GM12892 (cell line): ENCODE results near the gene PPP1R3F.

Experiments
- DNase-seq: peaks from one replicate; pipeline ENCODE4 v3.0.0; 2011; ENCODE audit not compliant: insufficient read length
- FAIRE-seq: peaks from 2 replicates; lab custom pipeline; 2011; peaks lifted over from hg19 to GRCh38; lab: Jason Lieb, UNC
- POLR2A ChIP-seq: IDR thresholded peaks from 2 replicates; pipeline ENCODE4 v1.6.1; 2011; ENCODE audit warnings: low read depth, low read length, control low read depth
- POLR2AphosphoS5 ChIP-seq: IDR thresholded peaks from 2 replicates; pipeline ENCODE4 v1.6.1; 2011; ENCODE audit warnings: low read depth, low read length, control low read depth
- TAF1 ChIP-seq: IDR thresholded peaks from 2 replicates; pipeline ENCODE4 v1.6.1; 2011; ENCODE audit warnings: low read depth, mild to moderate bottlenecking, control low read depth, low read length, borderline replicate concordance

The PPP1R3F gene

GRCh38 chrX:49266523-49267445 is 2.8 kb upstream of the PPP1R3F start:
- TF ChIP-seq POLR2A (no peak), POLR2AphosphoS5 (no peak), TAF1 (no peak)
- FAIRE-seq (peak; percentile 27), DNase-seq (no peak)

- FAIRE-seq (no peak), DNase-seq (no peak)
- TF ChIP-seq TAF1 = no peak
- TF ChIP-seq POLR2A = no peak
- TF ChIP-seq POLR2AphosphoS5 = no peak
Observed at GRCh38 chrX:49268702-49269009, 937 bp upstream of the PPP1R3F start.

- TF ChIP-seq POLR2A (peak; percentile 80), TAF1 (peak; percentile 68; the same call in 1 of the 2 replicates), POLR2AphosphoS5 (peak; percentile 83)
- DNase-seq = peak; percentile 80
- peak; percentile 97 for FAIRE-seq
Observed at GRCh38 chrX:49269010-49269766, 405 bp upstream of the PPP1R3F start.

- FAIRE-seq (no peak), DNase-seq (no peak)
- TF ChIP-seq TAF1 (no peak), POLR2A (no peak), POLR2AphosphoS5 (no peak)
Observed at GRCh38 chrX:49270249-49270921, 792 bp downstream of the PPP1R3F start.

- no peak for FAIRE-seq
- TF ChIP-seq POLR2A (no peak), TAF1 (no peak), POLR2AphosphoS5 (no peak)
- no peak for DNase-seq
Observed at GRCh38 chrX:49271341-49271740, 1.7 kb downstream of the PPP1R3F start.

GRCh38 chrX:49272421-49272820 is 2.8 kb downstream of the PPP1R3F start:
- TF ChIP-seq POLR2A (no peak), POLR2AphosphoS5 (0 out of 2 replicates have a peak, but pooled peaks have one; percentile 27), TAF1 (no peak)
- DNase-seq (no peak), FAIRE-seq (no peak)

GRCh38 chrX:49273181-49273727 is 3.7 kb downstream of the PPP1R3F start:
- TF ChIP-seq POLR2AphosphoS5 = no peak
- no peak for TF ChIP-seq POLR2A
- TF ChIP-seq TAF1 = no peak
- FAIRE-seq (no peak), DNase-seq (no peak)

- DNase-seq = no peak
- TF ChIP-seq POLR2AphosphoS5 = no peak
- no peak for TF ChIP-seq TAF1
- TF ChIP-seq POLR2A = no peak
- FAIRE-seq = no peak
Observed at GRCh38 chrX:49276207-49276606, 6.6 kb downstream of the PPP1R3F start.

- no peak for FAIRE-seq
- TF ChIP-seq POLR2A (no peak), TAF1 (no peak), POLR2AphosphoS5 (no peak)
- no peak for DNase-seq
Observed at GRCh38 chrX:49276671-49277534, 7.3 kb downstream of the PPP1R3F start.

- TF ChIP-seq POLR2AphosphoS5 = no peak
- no peak for TF ChIP-seq POLR2A
- TF ChIP-seq TAF1 = no peak
- no peak for FAIRE-seq
- no peak for DNase-seq
Observed at GRCh38 chrX:49277535-49277830, 7.9 kb downstream of the PPP1R3F start.
